PC-9 (cell line): ENCODE data around the gene FBXO41. TPM values are rescaled to one million over a fixed set of nuclear protein-coding genes. Genes with fewer than 3 reads are reported as not detected.

Experiments
- BruUV-seq: library from RNA; stranded (reverse); fragments of 400-500 nt; replicated peaks from 2 replicates; lab custom pipeline; 2021; lab: Mats Ljungman, UMichigan
- CTCF ChIA-PET: fragments of 300-600 bp; sonication (Branson Sonifier 250); formaldehyde crosslinking; loops from one replicate; lab custom pipeline; 2022; ENCODE audit warnings: antibody characterized with exemption; lab: Charles Lee
- POLR2A ChIA-PET: fragments of 300-600 bp; sonication (Branson Sonifier 250); formaldehyde crosslinking; loops from one replicate; lab custom pipeline; 2022; ENCODE audit warnings: antibody characterized with exemption; ENCODE audit not compliant: unreplicated experiment; lab: Charles Lee
- DNase-seq, 2 experiments: peaks; one replicate each; pipeline versions ENCODE4 v3.0.0 to v3.0.0-alpha.2; 2015 to 2022; ENCODE audit warnings: mixed read lengths in 1 of 2
- H2AFZ ChIP-seq: fragments of 200-600 bp; sonication (generic); 2 replicates; pipeline ENCODE4 v1.8.1; 2017; ENCODE audit warnings: antibody characterized with exemption
- H3F3A ChIP-seq: fragments of 200-600 bp; sonication (generic); 2 replicates; pipeline ENCODE4 v1.8.1; 2017; ENCODE audit warnings: antibody characterized with exemption, mild to moderate bottlenecking, low read depth; ENCODE audit not compliant: insufficient read depth
- H3K27ac ChIP-seq: fragments of 200-600 bp; sonication (generic); 2 replicates; pipeline ENCODE4 v1.6.1; 2016; ENCODE audit warnings: mixed run types
- H3K27me3 ChIP-seq: fragments of 200-600 bp; sonication (generic); 2 replicates; pipeline ENCODE4 v1.6.1; 2016; ENCODE audit warnings: low read depth, mixed run types; ENCODE audit not compliant: insufficient read depth
- H3K36me3 ChIP-seq: fragments of 200-600 bp; sonication (generic); 2 replicates; pipeline ENCODE4 v1.6.1; 2016; ENCODE audit warnings: low read depth, mixed run types
- H3K4me1 ChIP-seq: fragments of 200-600 bp; sonication (generic); replicated peaks from 2 replicates; pipeline ENCODE4 v1.6.1; 2016; ENCODE audit warnings: mixed run types; ENCODE audit not compliant: insufficient read depth
- H3K4me2 ChIP-seq: fragments of 200-600 bp; sonication (generic); 2 replicates; pipeline ENCODE4 v1.6.1; 2017; ENCODE audit warnings: mixed run types
- H3K4me3 ChIP-seq: fragments of 200-600 bp; sonication (generic); 2 replicates; pipeline ENCODE4 v1.6.1; 2016; ENCODE audit warnings: mixed run types
- H3K79me2 ChIP-seq: fragments of 200-600 bp; sonication (generic); 2 replicates; pipeline ENCODE4 v1.6.1; 2017; ENCODE audit warnings: low read depth, mixed run types
- H3K9me2 ChIP-seq: fragments of 200-600 bp; sonication (generic); 2 replicates; pipeline ENCODE4 v1.8.1; 2017; ENCODE audit warnings: mild to moderate bottlenecking; ENCODE audit not compliant: insufficient read depth
- H3K9me3 ChIP-seq: fragments of 200-600 bp; sonication (generic); 2 replicates; pipeline ENCODE4 v1.8.1; 2016; ENCODE audit warnings: low read depth; ENCODE audit not compliant: insufficient read depth
- H4K20me1 ChIP-seq: fragments of 200-600 bp; sonication (generic); 2 replicates; pipeline ENCODE4 v1.8.1; 2017; ENCODE audit not compliant: insufficient read depth
- EZH2 ChIP-seq: fragments of 200-600 bp; sonication (generic); IDR thresholded peaks from 2 replicates; pipeline ENCODE4 v1.8.0; 2017; ENCODE audit warnings: antibody characterized with exemption, low read depth
- intact Hi-C: fragments of 100-400 bp; cut with micrococcal nuclease; formaldehyde crosslinking; loops from one replicate; pipeline ENCODE4 v1.10.0; 2022; ENCODE audit not compliant: unreplicated experiment
- total RNA-seq: library from RNA; stranded (reverse); gene quantifications from 2 replicates; pipeline ENCODE4 v1.2.3, GENCODE V29; 2021
- TF ChIP-seq, protein P1 (sequence below): fragments of 200-600 bp; sonication (generic); conservative IDR thresholded peaks from 2 replicates; pipeline ENCODE4 v1.6.1; 2017; ENCODE audit warnings: mixed run types, antibody characterized with exemption, mild to moderate bottlenecking, moderate library complexity

FBXO41 gene
- total RNA-seq, 1 experiment from 2014 or later, result 16.4 TPM

GRCh38 chr2:73297586-73297985 is 13.3 kb upstream of the FBXO41 start:
- 0 out of 2 replicates have a peak, but pooled peaks cover 5% of the 10 kb centered on the region for H3K4me1 ChIP-seq
- H2AFZ ChIP-seq, result no peak overlapping the region
- CTCF ChIA-PET, result no interaction called here
- H3K4me3 ChIP-seq, result no peak overlapping the region
- H3K9me3 ChIP-seq, result no peaks in the 10 kb centered on the region
- H3K27me3 ChIP-seq, result peaks cover 42% of the 10 kb centered on the region
- no peaks in the 10 kb centered on the region; the same call in 1 of the 2 replicates for H4K20me1 ChIP-seq
- no peaks in the 10 kb centered on the region for H3K9me2 ChIP-seq
- no peak for TF ChIP-seq EZH2
- TF ChIP-seq, protein P1, sequence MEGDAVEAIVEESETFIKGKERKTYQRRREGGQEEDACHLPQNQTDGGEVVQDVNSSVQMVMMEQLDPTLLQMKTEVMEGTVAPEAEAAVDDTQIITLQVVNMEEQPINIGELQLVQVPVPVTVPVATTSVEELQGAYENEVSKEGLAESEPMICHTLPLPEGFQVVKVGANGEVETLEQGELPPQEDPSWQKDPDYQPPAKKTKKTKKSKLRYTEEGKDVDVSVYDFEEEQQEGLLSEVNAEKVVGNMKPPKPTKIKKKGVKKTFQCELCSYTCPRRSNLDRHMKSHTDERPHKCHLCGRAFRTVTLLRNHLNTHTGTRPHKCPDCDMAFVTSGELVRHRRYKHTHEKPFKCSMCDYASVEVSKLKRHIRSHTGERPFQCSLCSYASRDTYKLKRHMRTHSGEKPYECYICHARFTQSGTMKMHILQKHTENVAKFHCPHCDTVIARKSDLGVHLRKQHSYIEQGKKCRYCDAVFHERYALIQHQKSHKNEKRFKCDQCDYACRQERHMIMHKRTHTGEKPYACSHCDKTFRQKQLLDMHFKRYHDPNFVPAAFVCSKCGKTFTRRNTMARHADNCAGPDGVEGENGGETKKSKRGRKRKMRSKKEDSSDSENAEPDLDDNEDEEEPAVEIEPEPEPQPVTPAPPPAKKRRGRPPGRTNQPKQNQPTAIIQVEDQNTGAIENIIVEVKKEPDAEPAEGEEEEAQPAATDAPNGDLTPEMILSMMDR, result no peak
- H3K27ac ChIP-seq, result no peak overlapping the region
- POLR2A ChIA-PET, result no interaction called here
- peaks cover 5% of the 10 kb centered on the region; the same call in 1 of the 2 replicates for H3F3A ChIP-seq
- H3K4me2 ChIP-seq, result no peak overlapping the region
- H3K36me3 ChIP-seq, result no peaks in the 10 kb centered on the region
- no TSS peak for BruUV-seq
- DNase-seq, result no peak
- H3K79me2 ChIP-seq, result no peaks in the 10 kb centered on the region
- intact Hi-C loops, result no loop called here

DNA sequence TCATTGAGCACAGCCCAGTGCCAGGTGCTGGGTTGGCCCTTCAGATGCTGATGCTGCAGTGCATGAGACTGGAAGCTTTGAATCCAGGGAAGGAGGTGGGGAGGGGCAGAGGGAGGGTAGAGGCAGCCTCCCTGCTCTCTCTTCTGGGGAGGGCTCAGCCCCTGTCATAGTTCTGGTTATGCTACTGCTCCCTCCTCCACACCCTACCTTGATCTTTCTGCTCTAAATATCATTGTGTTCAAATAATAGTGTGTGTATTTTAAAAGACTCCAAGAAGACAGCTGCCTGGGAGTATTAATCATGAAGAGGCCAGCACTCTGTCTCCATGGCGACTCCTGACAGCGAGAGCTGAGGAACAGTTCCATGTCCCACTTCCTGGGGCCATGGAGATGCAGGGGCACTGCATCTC is 12.9 kb upstream of the FBXO41 start:
- Histone ChIP-seq H3K79me2 (no peaks in the 10 kb centered on the region), H3K4me2 (no peak overlapping the region), H3K27ac (no peak overlapping the region), H4K20me1 (no peaks in the 10 kb centered on the region; the same call in 1 of the 2 replicates), H3K36me3 (no peaks in the 10 kb centered on the region), H3K9me2 (no peaks in the 10 kb centered on the region), H3K27me3 (peaks cover 42% of the 10 kb centered on the region), H3K9me3 (no peaks in the 10 kb centered on the region), H2AFZ (no peak overlapping the region), H3K4me1 (0 out of 2 replicates have a peak, but pooled peaks cover 5% of the 10 kb centered on the region), H3K4me3 (no peak overlapping the region), H3F3A (peaks cover 5% of the 10 kb centered on the region; the same call in 1 of the 2 replicates)
- TF ChIP-seq, protein P1, result no peak
- no peak for TF ChIP-seq EZH2
- ChIA-PET CTCF (no interaction called here), POLR2A (no interaction called here)
- intact Hi-C loops, result no loop called here
- BruUV-seq, result no TSS peak
- DNase-seq, result no peak

DNA sequence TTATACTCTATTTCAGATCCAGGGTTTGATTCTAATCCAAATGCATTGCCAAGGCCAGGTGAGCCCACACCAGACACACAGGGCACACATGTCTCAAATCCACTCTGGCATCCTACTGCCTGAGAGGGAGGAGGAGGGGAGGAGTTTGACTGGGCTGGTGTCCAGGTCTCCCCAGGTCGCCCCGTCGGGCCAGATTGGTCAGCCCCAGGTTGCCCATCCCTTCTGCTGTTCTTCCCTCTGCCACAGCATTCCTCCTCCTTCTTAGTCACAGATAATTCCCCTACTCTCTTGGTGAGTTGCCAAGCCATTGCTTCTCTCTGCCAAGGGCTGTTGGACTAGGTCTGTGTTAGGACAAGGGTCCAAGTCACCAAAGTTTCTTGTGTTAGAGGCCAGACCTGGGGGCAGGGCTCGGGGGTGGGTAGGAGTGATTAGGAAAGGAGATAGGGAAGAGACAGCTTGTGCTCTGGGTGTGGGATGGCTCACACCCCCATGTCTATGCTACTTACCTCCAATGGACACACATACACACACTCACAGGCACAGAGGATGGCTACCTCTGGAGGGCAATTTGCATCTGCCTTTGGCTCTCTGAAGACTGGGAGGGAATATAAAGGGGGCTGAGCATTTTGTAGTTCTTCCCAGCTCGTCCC is 11.6 kb upstream of the FBXO41 start:
- CTCF ChIA-PET, result no interaction called here
- POLR2A ChIA-PET, result no interaction called here
- 0 out of 2 replicates have a peak, but pooled peaks cover 5% of the 10 kb centered on the region for H3K4me1 ChIP-seq
- H4K20me1 ChIP-seq, result no peaks in the 10 kb centered on the region; the same call in 1 of the 2 replicates
- intact Hi-C loops, result no loop called here
- no peak overlapping the region for H2AFZ ChIP-seq
- no TSS peak for BruUV-seq
- H3K27me3 ChIP-seq, result peaks cover 38% of the 10 kb centered on the region
- H3K27ac ChIP-seq, result no peak overlapping the region
- TF ChIP-seq, protein P1, result no peak
- no peak for TF ChIP-seq EZH2
- no peaks in the 10 kb centered on the region for H3K36me3 ChIP-seq
- no peaks in the 10 kb centered on the region for H3K79me2 ChIP-seq
- no peak overlapping the region for H3K4me2 ChIP-seq
- no peaks in the 10 kb centered on the region for H3K9me3 ChIP-seq
- peak; percentile 68 to 75 for DNase-seq
- H3F3A ChIP-seq, result peaks cover 7% of the 10 kb centered on the region; the same call in 1 of the 2 replicates
- H3K9me2 ChIP-seq, result no peaks in the 10 kb centered on the region
- no peak overlapping the region for H3K4me3 ChIP-seq
